ACHN (cell line): ENCODE data around the gene RTBDN.

ENCODE experiments used
- DNase-seq: peaks from one replicate; pipeline ENCODE4 v3.0.0-alpha.2; 2015
- in situ Hi-C: cut with HindIII; loops from 2 replicates; pipeline ENCODE4 v1.10.0; 2017; ENCODE audit warnings: low sequenced_read_pairs, low pct_ligation_motif_present, low pct_unique_long_range_greater_than_20kb

RTBDN gene

GRCh38 chr19:12797141-12797587, 37.2 kb downstream of the RTBDN start:
- in situ Hi-C loops: no loop called here
- no peak for DNase-seq

GRCh38 chr19:12796146-12797071, 38.0 kb downstream of the RTBDN start:
- in situ Hi-C loops: no loop called here
- DNase-seq: peak; percentile 75

GRCh38 chr19:12794971-12795381, 39.4 kb downstream of the RTBDN start:
- in situ Hi-C loops: no loop called here
- DNase-seq: no peak

- DNase-seq: no peak
- in situ Hi-C loops: no loop called here
These were observed 40.0 kb downstream of the RTBDN start for GRCh38 chr19:12794196-12794941.

GRCh38 chr19:12793290-12794195, 40.8 kb downstream of the RTBDN start:
- in situ Hi-C loops: no loop called here
- peak; percentile 91 for DNase-seq

GRCh38 chr19:12792853-12793289, 41.5 kb downstream of the RTBDN start:
- in situ Hi-C loops: no loop called here
- no peak for DNase-seq

- peak; percentile 55 for DNase-seq
- in situ Hi-C loops: no loop called here
These were observed 42.1 kb downstream of the RTBDN start for GRCh38 chr19:12792051-12792852.

- DNase-seq: peak; percentile 93
- in situ Hi-C loops: no loop called here
These were observed 42.9 kb downstream of the RTBDN start, which contains the start of gene JUNB for GRCh38 chr19:12791345-12792050. JUNB (plus strand) TSS chr19:12791486; CDS start chr19:12791772, 286 bp downstream.

GRCh38 chr19:12790628-12791344, 43.6 kb downstream of the RTBDN start:
- DNase-seq: no peak
- in situ Hi-C loops: no loop called here

GRCh38 chr19:12789904-12790619, 44.3 kb downstream of the RTBDN start:
- in situ Hi-C loops: no loop called here

GRCh38 chr19:12789098-12789903, 45.1 kb downstream of the RTBDN start:
- in situ Hi-C loops: no loop called here
- no peak for DNase-seq

More at GRCh38 chr19:12789904-12790619, 44.3 kb downstream of the RTBDN start:
- peak; percentile 92 for DNase-seq

- in situ Hi-C loops: no loop called here
- peak; percentile 51 for DNase-seq
These were observed 45.7 kb downstream of the RTBDN start for GRCh38 chr19:12788682-12789097.

GRCh38 chr19:12788042-12788681, 46.2 kb downstream of the RTBDN start:
- DNase-seq: no peak
- in situ Hi-C loops: no loop called here

- DNase-seq: no peak
- in situ Hi-C loops: no loop called here
These were observed 46.9 kb downstream of the RTBDN start for GRCh38 chr19:12787458-12787857.

- in situ Hi-C loops: no loop called here
- no peak for DNase-seq
These were observed 47.4 kb downstream of the RTBDN start for GRCh38 chr19:12786952-12787351.
